K562 (cell line): ENCODE results near the gene C2orf69. TPM values are rescaled to one million over a fixed set of nuclear protein-coding genes. Genes with fewer than 3 reads are reported as not detected.

Experiments
- ATAC-seq: fragments of 200-7000 bp; cut with Tn5 transposase; 3 replicates; pipeline ENCODE4 v1.9.1; 2020; ENCODE audit warnings: moderate library complexity
- BruUV-seq: library from RNA; stranded (reverse); fragments of 400-500 nt; replicated peaks from 2 replicates; lab custom pipeline; 2021; lab: Mats Ljungman, UMichigan
- CTCF ChIA-PET: fragments of 300-600 bp; formaldehyde crosslinking; extraction: SDS; loops from one replicate; lab custom pipeline; 2021; ENCODE audit warnings: low intra/inter-chr PET ratio; lab: Yijun Ruan, JAX
- POLR2A ChIA-PET: fragments of 300-600, 350-650 bp; sonication (Branson Sonifier 250); formaldehyde crosslinking; extraction: SDS; loops from one replicate; lab custom pipeline; 2021; ENCODE audit warnings: antibody characterized with exemption, inconsistent platforms; lab: Yijun Ruan, JAX
- DNase-seq, 4 experiments: peaks; one replicate each; pipeline versions ENCODE4 v3.0.0 to v3.0.0-alpha.2; 2011 to 2018; ENCODE audit warnings: low spot score in 3 of 4, mixed read lengths in 3 of 4; ENCODE audit errors: extremely low read depth in 1 of 4
- FAIRE-seq: peaks from 2 replicates; lab custom pipeline; 2011; peaks lifted over from hg19 to GRCh38; lab: Jason Lieb, UNC
- H2AFZ ChIP-seq: 2 replicates; pipeline ENCODE4 v1.6.0; 2011; ENCODE audit warnings: low read depth, low read length, control low read depth, inconsistent platforms
- H3K27ac ChIP-seq: fragments of 200-600 bp; 3 replicates; pipeline ENCODE4 v1.8.0; 2011; ENCODE audit warnings: low read depth, mild to moderate bottlenecking, control low read depth, inconsistent platforms, low read length, moderate library complexity, mixed read lengths; ENCODE audit errors: extremely low read depth
- H3K27me3 ChIP-seq, 2 experiments: fragments of 300-600 bp in 1 of 2; 2 replicates in 1 of 2; 3 replicates in 1 of 2; pipeline versions ENCODE4 v1.6.0 to v1.8.0; 2011; ENCODE audit warnings: inconsistent platforms in 2 of 2, low read length in 2 of 2, mild to moderate bottlenecking in 1 of 2, mixed read lengths in 1 of 2, moderate library complexity in 1 of 2; ENCODE audit not compliant: control insufficient read depth in 2 of 2, insufficient read depth in 2 of 2
- H3K36me3 ChIP-seq: fragments of 300-600 bp; 3 replicates; pipeline ENCODE4 v1.8.0; 2011; ENCODE audit warnings: mild to moderate bottlenecking, low read length, inconsistent platforms; ENCODE audit not compliant: control insufficient read depth, insufficient read depth
- H3K4me1 ChIP-seq, 2 experiments: fragments of 200-600 bp in 1 of 2; replicated peaks in 1 of 2; 2 replicates in 1 of 2; 3 replicates in 1 of 2; pipeline versions ENCODE4 v1.5.1 to v1.8.0; 2011; ENCODE audit warnings: inconsistent platforms in 2 of 2, low read length in 2 of 2, mild to moderate bottlenecking in 1 of 2, mixed read lengths in 1 of 2, moderate library complexity in 1 of 2; ENCODE audit not compliant: control insufficient read depth in 2 of 2, insufficient read depth in 2 of 2
- H3K4me2 ChIP-seq: 2 replicates; pipeline ENCODE4 v1.6.1; 2011; ENCODE audit warnings: low read length, control low read depth, inconsistent platforms, mixed read lengths; ENCODE audit not compliant: insufficient read depth
- H3K4me3 ChIP-seq: fragments of 200-600 bp; sonication (generic), shearing (Covaris generic); 2 replicates; pipeline ENCODE4 v1.5.1; 2016; ENCODE audit warnings: control low read depth, inconsistent platforms
- H3K79me2 ChIP-seq: fragments of 200-600 bp; 3 replicates; pipeline ENCODE4 v1.8.0; 2011; ENCODE audit warnings: low read length, inconsistent platforms; ENCODE audit not compliant: control insufficient read depth, insufficient read depth
- H3K9ac ChIP-seq, 2 experiments: 2 replicates each; pipeline versions ENCODE4 v1.6.0 to v1.6.1; 2011; ENCODE audit warnings: low read depth in 2 of 2, low read length in 2 of 2, control low read depth in 1 of 2, inconsistent platforms in 1 of 2, mild to moderate bottlenecking in 1 of 2, mixed read lengths in 1 of 2; ENCODE audit not compliant: insufficient read depth in 1 of 2
- H3K9me1 ChIP-seq: one replicate; pipeline ENCODE4 v1.6.0; 2011; ENCODE audit warnings: inconsistent platforms, mild to moderate bottlenecking, low read length, moderate library complexity; ENCODE audit not compliant: control insufficient read depth, insufficient read depth
- H3K9me3 ChIP-seq: replicated peaks from 2 replicates; pipeline ENCODE4 v1.5.1; 2011; ENCODE audit warnings: low read depth, low read length, inconsistent platforms; ENCODE audit not compliant: control insufficient read depth, insufficient read depth
- H4K20me1 ChIP-seq: replicated peaks from 2 replicates; pipeline ENCODE4 v1.6.1; 2011; ENCODE audit warnings: low read length, inconsistent platforms, mixed read lengths; ENCODE audit not compliant: control insufficient read depth, insufficient read depth
- ARID4B ChIP-seq: sonication (generic); formaldehyde crosslinking; IDR thresholded peaks from 2 replicates; pipeline ENCODE4 v1.8.0; 2022; ENCODE audit warnings: mild to moderate bottlenecking, missing genetic modification reagents
- ESRRB ChIP-seq: fragments of 250-450 bp; sonication (Bioruptor Pico); IDR thresholded peaks from 2 replicates; pipeline ENCODE4 v1.5.0; 2020; ENCODE audit warnings: mild to moderate bottlenecking, moderate library complexity, borderline replicate concordance
- HMGN3 ChIP-seq: IDR thresholded peaks from 2 replicates; pipeline ENCODE4 v1.6.1; 2011; ENCODE audit warnings: borderline replicate concordance, low read depth, mild to moderate bottlenecking, mixed read lengths, low read length; ENCODE audit not compliant: insufficient read length; ENCODE audit errors: extremely low read depth
- MCM2 ChIP-seq: fragments of 450-650 bp; IDR thresholded peaks from 2 replicates; pipeline ENCODE4 v1.6.1; 2017; ENCODE audit warnings: low read depth, mild to moderate bottlenecking
- ZNF140 ChIP-seq: fragments of 250-450 bp; sonication (Bioruptor Pico); IDR thresholded peaks from 2 replicates; pipeline ENCODE4 v1.8.0; 2021; ENCODE audit warnings: moderate library complexity, mild to moderate bottlenecking, inconsistent platforms
- ZNF41 ChIP-seq: fragments of 250-450 bp; sonication (Bioruptor Pico); conservative IDR thresholded peaks from 2 replicates; pipeline ENCODE4 v1.4.0; 2020; ENCODE audit warnings: mild to moderate bottlenecking
- WGBS: fragments of 100-300 bp; shearing (Covaris generic); methylation state at CpG from one replicate; pipeline ENCODE4 v1.1.6; 2016; ENCODE audit warnings: low coverage, mixed read lengths; ENCODE audit not compliant: insufficient coverage; ENCODE audit errors: missing lambda C conversion rate; 5-methylcytosine and 5-hydroxymethylcytosine counted together
- in situ Hi-C: fragments of 300-500 bp; cut with MboI; formaldehyde crosslinking; loops from 4 replicates; pipeline ENCODE4 v1.15.0; 2018; ENCODE audit warnings: inconsistent platforms, mixed read lengths
- intact Hi-C: fragments of 100-400 bp; cut with micrococcal nuclease; formaldehyde crosslinking; loops from 2 replicates; pipeline ENCODE4 v1.14.2; 2022
- polyA plus RNA-seq, 8 experiments: library from polyadenylated mRNA; depleted of rRNA in 4 of 8; stranded (reverse) in 5 of 8; unstranded in 3 of 8; fragments of >200 nt; fragmentation: Nextera tagmentation in 2 of 8; fragmentation: Illumina TruSeq in 1 of 8; extraction: Ambion mirVana in 2 of 8; extraction: Trizol in 1 of 8; gene quantifications; 2 replicates each; pipeline versions ENCODE4 v1.2.1 to v1.2.3, GENCODE V29; 2011 to 2014; ENCODE audit warnings: inconsistent platforms in 1 of 8, missing spikeins in 1 of 8
- total RNA-seq, 7 experiments: library from RNA; depleted of rRNA in 6 of 7; stranded (reverse); fragments of >200 nt in 6 of 7; fragmentation: Illumina TruSeq in 2 of 7; extraction: Trizol in 2 of 7; gene quantifications; 2 replicates each; pipeline versions ENCODE4 v1.2.1 to v1.2.3, GENCODE V29; 2011 to 2021; ENCODE audit warnings: low replicate concordance in 1 of 7

The C2orf69 gene
- total and polyA plus RNA-seq, 9 of the 15 experiments (the other 6 are each of a cell fraction or from before 2014, with no cell fraction given) = 3.4 to 9.8 (median 5.7) TPM

GRCh38 chr2:199865905-199866304 lies 45.2 kb upstream of the C2orf69 start:
- intact Hi-C loops (no loop called here), in situ Hi-C loops (no loop called here)
- WGBS = 2% methylated on average over 4 of the region's 4 CpGs
- Histone ChIP-seq H3K27me3 (no peaks in the 10 kb centered on the region), H3K4me2 (no peak overlapping the region), H3K27ac (no peak overlapping the region), H3K36me3 (no peaks in the 10 kb centered on the region), H3K4me1 (no peaks in the 10 kb centered on the region), H4K20me1 (no peaks in the 10 kb centered on the region), H3K9me1 (no peaks in the 10 kb centered on the region), H3K79me2 (no peaks in the 10 kb centered on the region), H3K9me3 (no peaks in the 10 kb centered on the region), H2AFZ (no peak overlapping the region), H3K9ac (no peak overlapping the region), H3K4me3 (no peak overlapping the region)
- DNase-seq = no peak
- TF ChIP-seq ZNF41 (CRISPR knock-in tag) (no peak), ZNF140 (no peak), HMGN3 (no peak), ARID4B (no peak), MCM2 (no peak), ESRRB (CRISPR knock-in tag) (no peak)
- no peak for FAIRE-seq
- BruUV-seq = no TSS peak
- POLR2A ChIA-PET = no interaction called here
- ATAC-seq = no peak
- CTCF ChIA-PET = no interaction called here
